GM21447 (cell line): ENCODE measurements around the gene CSF2RB.
A peak's percentile ranks its signal among the peaks of the same experiment; 100 is the strongest.

Experiments
- ATAC-seq: cut with Tn5 transposase; IDR thresholded peaks from one replicate; pipeline ENCODE4 v1.9.1; 2021; ENCODE audit not compliant: unreplicated experiment

The CSF2RB gene

DNA sequence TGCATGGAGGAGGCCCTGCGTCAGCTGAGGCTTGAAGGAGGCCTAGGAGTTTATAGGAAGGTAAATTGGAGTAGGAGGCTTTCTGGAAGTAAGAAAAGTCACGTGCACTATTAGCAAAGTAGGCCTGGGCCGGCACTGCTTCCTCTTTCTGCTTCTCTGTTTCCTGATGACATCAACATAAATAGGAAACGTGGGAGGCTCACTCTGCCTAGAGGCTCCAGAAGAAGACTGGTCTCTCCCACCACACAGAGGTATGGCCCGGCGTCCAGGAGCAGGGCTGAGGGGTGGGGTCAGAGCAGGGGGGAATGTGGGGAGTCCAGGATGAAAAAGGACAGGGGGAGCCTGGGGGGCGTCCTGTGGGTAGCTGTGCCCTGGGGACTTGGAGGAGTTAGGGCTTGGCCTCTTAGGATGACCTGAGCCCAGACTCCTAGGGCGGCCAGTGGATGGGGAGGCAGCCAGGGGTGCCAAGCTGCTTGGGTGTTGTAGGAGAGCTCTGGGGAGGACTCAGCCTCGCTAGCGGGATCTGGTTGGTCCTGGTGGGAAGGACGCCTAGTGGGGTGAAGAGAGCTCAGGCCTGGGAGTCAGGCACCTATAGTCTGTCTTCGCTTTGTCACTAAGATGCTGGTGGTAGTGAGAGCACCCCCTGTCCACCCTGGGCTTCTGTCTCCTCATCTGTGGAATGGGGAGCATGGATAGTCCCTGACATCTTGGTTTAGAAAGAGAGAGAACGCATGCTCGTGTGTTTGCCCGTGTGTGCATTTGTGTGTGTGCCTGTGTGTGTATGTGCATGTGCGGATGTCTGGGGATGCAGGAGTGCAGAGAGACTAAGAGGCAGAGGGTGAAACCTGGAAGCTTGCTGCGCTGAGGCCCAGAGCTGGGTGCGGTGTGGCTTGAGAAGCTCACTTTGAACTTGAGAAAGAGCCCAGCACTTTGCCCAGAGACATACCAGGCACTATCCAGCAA lies at the start of gene CSF2RB:
Gene CSF2RB (plus strand): TSS at position 202 of the 963 bp plus-strand sequence. CDS start 8,580 bp downstream, outside the sequence.
- no peak for ATAC-seq

DNA sequence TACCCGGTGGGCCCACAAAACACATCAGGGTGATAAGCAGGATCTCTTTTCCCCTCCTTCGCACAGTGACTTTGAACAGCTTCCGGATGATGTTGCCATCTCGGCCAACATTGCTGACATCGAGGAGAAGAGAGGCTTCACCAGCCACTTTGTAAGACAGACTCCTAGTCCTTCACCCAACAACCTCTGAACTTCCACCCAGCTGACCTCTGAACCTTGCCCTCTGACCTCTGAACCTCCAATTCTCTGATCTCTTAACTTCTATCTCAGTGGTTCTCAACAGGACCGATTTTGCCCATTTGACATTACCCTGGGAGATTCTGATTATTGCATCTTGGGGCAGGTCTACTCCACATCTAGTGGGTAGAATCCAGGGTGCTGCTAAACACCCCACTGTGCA lies 49.4 kb upstream of the CSF2RB start:
- no peak for ATAC-seq

DNA sequence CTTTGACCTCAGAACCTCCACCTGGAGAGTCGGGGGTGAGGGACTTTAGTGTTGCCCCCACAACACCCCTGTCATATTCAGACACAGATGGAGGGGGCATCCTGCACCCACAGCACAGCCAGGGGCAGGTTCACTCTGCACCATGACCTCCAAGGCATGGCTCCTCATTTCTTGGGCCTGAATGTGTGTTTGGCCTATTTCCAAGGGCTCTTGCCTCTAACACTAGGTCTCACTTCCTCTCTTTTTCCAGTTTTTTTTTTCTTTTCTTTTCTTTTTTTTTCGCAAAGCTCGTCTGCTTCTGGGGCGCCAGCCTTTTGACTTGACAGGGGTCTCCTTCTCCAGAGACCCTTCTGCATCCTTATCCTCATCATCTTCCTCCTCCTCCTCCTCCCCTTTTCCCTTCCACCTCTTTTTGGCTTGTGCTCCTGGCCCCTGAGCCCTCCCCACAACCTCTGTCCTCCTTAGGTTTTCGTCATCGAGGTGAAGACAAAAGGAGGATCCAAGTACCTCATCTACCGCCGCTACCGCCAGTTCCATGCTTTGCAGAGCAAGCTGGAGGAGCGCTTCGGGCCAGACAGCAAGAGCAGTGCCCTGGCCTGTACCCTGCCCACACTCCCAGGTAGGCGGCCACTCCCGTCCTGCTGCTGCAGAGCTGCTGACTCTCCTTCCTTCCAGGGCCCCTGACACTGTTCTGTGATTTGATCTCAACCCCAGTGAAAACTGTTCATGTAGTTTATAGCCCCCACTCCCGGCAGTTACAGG lies 48.8 kb upstream of the CSF2RB start:
- ATAC-seq = no peak

DNA sequence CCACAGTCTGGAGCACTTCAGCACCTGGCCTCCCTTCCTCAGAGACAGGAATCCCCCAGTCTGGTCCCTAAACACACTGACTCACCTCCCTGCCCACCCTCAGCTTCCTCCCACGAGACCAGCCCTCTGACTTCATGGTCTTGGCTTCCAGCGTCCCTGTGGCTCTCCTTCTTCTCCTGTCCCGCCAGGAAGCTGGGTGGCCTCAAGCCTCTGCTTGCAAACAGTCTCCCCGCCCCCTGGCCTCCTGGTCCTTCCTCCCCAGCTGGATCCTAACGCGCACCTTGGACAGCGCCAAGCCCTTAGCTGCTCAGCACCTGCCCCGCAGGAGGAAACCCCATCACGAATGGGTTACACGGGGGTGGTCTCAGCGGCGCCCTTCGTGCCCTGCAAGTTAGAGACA lies 48.1 kb upstream of the CSF2RB start:
- no peak for ATAC-seq

DNA sequence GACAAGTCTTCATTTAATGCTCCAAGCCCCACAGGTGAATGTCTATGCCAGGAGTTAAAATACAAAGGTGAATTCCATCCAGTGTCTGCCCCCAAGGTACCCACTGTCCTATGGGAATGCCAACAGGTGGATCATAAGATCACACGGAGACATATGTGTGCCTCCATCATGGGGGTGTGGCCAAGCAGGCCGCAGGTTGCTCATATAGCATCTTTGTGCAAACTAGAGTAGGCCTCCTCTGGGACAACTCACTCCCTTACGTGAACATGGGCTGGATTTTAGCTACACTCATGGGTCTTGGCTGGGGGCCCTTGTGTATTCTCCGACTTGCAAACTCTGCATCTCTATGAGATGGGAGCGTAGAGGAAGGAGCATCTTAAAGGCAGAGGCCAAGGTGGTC lies 45.7 kb upstream of the CSF2RB start:
- ATAC-seq = no peak

DNA sequence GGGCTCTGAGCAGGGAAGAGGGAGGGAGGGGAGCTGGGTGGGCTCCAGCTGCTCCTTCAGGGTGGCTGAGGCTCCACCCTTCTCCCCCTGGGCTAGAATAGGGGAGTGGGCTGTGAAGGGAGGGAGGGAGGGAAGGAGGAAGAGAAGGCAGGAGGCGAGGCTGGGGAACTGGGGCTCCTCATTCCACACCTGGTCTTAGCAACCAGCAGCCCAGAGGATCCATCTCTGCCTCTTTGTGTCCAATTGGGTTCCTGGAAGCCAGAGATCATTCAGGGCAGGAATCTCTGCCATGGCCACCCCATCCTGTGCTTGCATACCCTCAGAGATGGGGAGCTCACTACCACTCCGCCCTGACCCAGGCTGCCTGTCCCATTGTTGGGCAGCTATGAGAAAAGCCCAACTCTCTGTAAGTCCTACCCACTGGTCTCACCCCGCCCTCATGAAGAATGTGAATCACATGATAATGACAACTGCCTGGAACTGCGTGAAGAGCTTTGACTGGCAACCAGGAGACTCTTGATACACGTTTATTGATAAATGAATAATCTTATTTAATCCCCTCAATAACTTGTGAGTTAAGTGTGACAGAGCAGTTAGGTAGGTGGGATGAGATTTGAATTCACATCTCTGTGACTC lies 44.8 kb upstream of the CSF2RB start:
- no peak for ATAC-seq

DNA sequence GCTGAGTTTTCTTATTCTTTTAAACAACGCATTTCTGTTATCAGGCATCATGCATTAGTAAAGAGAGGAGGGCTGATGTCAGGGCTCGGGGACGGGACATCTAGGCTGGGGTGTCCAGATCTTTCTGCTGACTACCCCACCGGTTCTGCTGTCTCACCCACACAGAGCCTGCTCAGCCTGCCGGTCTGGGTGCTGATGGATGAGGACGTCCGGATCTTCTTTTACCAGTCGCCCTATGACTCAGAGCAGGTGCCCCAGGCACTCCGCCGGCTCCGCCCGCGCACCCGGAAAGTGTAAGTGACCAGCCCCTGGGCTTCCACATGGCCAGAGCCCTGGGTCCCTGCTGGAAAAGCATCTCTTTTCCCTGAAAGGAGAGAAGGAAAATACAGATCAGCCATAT lies 43.2 kb upstream of the CSF2RB start:
- no peak for ATAC-seq

DNA sequence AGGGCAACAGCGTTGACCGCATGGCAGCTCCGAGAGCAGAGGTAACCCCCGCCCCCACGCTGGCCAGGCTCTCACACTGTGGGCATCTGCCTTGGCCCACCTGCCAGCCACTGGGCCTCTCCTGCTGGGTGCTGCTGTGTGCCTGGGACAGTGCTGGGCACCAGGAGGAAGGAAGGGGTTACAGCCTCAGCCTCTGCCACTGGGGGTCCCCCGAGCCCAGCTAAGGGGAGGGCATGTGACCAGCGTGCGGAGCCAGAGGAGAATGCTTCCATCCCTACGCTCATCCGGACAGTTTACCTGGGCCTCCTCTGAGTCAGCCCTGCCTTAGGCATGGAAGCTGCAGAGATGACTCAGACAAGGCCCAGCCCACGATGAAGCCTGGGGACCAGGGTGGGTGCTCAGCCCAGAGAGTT lies 41.8 kb upstream of the CSF2RB start:
- no peak for ATAC-seq

DNA sequence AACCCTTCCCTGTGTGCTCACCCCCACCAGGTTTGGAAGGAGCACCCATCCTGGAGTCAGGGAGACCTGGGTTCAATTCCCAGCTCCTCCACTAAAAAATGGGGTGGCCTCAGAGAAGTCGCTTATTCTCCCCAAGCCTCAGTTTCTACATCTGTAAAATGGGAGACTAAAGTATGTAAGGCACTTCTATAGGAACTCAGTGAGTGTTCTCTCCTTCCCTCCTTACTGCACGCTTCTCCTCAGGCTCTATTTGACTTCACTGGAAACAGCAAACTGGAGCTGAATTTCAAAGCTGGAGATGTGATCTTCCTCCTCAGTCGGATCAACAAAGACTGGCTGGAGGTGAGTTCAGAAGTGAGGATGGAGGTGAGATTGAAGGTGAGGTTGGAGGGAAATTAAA lies 41.3 kb upstream of the CSF2RB start:
- no peak for ATAC-seq

DNA sequence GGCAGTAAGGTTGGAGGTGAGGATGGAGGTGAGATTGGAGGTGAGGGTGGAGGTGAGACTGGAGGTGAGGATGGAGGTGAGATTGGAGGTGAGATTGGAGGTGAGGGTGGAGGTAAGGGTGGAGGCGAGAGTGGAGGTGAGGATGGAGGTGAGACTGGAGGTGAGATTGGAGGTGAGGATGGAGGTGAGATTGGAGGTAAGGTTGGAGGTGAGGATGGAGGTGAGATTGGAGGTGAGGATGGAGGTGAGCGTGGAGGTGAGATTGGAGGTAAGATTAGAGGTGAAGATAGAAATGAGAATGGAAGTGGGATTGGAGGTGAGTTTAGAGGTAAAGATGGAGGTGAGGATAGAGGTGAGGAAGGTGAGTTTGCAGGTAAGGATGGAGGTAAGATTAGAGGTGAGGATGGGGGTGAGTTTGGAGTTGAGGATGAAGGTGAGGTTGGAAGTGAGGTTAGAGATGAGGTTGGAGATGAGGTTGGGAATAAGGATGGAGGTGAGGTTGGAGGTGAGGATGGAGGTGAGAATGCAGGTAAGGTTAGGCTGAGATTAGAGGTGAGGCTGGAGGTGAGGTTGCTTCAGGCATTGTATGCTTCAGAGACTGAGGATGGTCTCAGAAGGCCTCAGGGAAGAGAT lies 40.4 kb upstream of the CSF2RB start:
- no peak for ATAC-seq

DNA sequence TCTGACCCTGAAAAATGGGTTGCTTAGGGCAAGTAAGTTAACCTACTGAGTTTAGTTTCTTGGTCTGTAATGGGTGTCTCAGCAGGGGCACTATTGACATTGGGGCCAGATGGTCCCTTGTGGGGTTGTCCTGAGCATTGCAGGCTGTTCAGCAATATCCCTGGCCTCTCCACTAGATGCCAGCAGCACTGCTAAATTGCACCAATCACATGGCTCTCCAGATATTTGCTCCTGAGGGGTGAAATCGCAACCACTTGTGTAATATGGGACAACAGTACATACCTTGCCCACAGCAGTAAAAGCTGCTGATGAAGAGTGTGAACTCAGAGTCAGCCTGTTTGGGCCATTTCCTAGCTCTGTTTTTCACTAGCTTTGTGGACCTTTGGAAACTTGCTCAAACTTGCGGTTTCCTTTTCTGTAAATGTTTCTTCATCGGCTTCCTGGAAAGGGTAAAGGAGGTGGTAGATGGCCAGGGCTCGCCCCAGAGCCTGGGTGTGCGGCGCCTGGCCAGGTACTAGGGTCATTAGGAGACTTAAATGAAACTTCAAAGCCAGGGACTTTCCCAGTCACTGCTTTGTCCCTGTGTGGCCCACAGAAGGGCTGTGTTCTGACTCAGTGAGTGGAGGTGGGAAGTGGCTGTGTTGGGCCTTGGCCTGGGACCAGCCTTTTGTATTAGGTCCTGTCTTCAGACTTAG lies 39.7 kb upstream of the CSF2RB start:
- ATAC-seq = peak; percentile 85

DNA sequence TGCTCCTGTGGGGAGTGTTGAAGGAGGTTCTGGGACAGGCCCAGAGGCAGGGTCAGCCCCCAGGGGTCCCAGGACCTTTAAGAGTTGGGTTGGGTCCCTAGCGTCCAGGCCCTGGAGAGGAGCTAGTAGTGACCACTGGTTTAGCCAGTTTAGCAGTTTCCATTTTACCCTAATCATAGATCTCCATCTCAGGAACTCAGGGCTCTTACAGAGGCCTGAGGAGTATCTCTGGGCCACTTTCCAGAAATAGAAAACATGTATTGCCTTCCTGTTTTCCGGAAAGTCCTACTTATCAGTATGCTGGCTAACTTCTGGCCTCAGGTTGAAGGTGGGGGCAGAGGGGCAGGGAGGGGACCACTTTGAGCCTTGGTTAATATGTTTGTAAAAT lies 39.1 kb upstream of the CSF2RB start:
- ATAC-seq = no peak

DNA sequence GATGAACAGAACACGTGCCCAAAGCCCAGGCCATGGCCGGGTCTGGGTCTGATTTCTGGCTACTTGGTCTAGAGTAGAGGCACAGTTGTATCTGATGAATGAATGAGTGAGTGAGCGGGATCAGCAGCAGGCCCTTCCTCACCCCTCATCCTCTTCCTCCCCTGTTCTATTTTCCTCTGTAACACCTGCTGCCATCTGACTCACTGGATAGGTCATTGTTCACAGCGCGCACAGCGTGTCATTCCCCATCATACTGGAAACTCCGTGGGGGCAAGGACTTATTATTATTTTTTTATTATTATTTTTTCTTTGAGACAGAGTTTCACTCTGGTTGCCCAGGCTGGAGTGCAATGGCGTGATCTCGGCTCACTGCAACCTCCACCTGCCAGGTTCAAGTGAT lies 38.7 kb upstream of the CSF2RB start:
- no peak for ATAC-seq

DNA sequence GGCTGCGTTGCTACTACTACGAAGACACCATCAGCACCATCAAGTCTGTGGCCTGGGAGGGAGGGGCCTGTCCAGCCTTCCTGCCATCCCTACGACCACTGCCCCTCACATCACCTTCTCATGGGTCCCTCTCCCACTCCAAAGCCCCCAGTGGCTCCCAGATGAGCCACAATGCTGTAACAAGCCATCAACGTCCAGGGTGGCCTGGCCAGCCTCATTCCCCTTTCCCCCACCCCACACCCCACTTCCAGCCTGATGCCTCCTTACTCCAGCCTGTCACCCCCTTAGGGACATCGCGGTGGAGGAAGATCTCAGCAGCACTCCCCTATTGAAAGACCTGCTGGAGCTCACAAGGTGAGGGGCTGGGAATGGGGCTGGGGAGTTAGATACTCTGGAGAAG lies 37.7 kb upstream of the CSF2RB start:
- ATAC-seq = no peak

DNA sequence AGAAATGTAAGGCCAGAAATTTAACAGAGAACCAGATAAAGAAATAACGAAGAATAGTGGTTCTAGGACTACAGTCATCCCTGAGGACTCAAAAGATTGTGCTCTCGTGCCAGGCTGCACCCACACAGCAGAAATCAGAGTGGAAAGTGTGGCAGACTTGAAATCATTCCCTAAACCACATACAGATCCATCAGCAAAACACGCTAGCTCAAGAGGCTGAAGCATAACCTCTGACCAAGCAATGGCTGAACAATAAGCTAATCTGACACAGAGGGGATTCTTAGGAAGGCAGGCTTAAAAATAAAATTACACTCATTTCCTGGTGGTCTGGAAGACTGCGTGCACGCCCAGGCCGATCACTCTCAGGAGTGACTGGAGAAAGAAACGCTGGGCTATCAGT lies 33.7 kb upstream of the CSF2RB start:
- no peak for ATAC-seq

DNA sequence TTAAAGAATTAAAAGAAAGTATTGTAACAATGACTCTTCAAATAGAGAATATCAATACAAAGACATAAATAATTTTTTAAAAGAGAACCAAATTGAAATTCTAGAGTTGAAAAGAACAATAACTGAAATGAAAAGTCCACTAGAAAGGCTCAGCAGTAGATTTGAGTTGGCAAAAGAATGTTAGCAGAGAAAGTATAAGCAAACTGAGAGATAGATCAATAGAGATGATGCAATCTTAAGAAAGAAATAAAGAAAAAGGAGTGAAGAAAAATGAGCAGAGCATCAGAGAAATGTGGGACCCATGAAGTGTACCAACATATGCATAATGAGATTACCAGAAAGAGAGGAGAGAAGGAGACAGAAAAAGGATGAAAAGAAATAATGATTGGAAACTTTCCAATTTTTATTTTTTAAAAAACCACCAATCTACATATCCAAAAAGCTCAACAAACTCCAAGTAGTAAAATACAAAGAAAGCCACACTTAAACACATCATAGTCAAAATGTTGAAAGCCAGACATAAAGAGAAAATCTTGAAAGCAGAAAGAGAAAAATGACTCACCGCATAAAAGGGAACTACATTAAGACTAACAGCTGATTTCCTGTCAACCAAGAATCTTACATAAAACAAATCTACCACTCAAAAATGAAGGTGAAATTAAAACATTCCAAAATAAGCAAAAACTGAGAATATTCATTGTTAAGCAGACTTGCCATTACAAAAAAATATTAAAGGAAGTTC lies 31.8 kb upstream of the CSF2RB start:
- ATAC-seq = no peak

DNA sequence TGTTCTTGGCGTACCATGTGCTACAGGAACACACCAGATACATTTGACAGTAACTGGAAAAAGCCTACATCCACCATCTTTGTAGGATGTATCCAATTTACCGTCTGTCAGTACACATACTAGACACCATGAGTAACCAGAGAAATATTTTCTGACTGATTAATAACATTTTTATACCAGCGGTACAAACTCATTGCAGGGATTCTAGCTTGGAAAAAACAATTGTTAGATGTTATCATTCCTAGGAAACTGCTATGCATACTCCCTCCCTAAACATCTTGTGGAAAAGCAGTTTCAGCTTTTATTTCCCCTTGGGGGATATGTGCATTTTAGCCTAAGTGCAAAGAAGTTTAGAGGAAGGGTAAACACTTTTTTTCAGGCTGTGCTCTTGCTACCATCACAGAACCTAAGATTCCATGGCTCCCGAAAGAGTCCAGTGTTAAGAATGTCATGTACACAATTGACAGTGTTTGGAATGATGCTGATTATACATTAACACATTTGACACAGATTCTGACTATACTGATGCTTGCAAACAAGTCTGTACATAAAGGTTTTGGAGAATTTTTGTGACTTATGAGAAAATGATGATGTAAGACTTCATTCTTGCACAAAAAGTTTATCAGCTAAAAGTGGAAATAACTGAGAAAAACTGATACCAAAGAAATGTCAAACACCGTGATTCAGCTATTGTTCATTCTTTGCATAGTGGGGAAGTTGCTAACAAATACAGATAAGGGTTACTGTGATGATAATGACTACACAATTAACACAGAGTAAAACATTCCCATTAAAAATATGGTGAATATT lies 28.9 kb upstream of the CSF2RB start:
- no peak for ATAC-seq

DNA sequence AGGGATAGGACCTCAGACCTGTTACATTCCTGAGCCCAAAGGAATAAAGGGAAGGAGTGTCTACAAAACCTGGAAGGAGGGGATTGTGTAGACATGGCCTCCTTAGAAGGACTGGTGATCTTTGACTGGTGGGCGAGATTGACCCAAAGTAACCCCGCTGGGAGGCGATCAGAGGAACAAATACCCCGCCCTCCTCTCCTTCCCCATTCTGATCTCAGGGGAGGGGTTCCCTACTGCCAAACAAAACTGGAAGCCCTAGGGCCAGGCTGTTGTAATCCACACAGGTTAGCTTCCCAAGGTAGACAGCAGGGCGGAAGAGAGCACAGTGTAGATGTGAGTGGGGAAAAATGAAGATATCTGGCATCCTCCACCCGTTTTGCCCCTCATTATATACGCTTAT lies 28.0 kb upstream of the CSF2RB start:
- ATAC-seq = no peak

DNA sequence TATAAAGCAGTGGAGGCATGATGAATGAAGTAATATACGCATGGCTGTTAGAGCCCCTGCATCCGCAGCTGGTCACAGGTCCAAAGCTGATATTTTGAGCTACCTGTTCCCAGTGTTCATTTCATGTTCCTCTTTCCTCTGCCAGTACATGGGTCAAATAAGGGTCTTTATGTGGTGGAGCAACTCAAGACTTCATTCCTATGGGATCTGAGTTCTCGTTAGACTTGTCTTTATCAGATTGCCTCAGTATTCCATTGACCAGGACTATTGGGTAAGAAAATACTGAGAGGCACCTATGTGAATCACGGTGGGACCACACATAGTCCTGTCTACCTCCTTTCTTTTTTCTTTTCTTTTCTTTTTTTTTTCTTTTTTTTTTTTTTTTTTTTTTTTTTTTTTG lies 27.4 kb upstream of the CSF2RB start:
- ATAC-seq = no peak
